Keratinocyte (primary cell): ENCODE results near the gene NMUR2.

Source experiments
- EZH2 ChIP-seq: IDR thresholded peaks from one replicate; pipeline ENCODE4 v1.6.1; 2012; ENCODE audit warnings: inconsistent platforms, mild to moderate bottlenecking, low read length, moderate library complexity
- TF ChIP-seq, protein P1 (sequence below), 3 experiments: IDR thresholded peaks in 1 of 3; conservative IDR thresholded peaks in 1 of 3; optimal IDR thresholded peaks in 1 of 3; 2 replicates in 2 of 3; 3 replicates in 1 of 3; pipeline versions ENCODE3 to v1.5.1; 2011; ENCODE audit warnings: low read length in 3 of 3, mild to moderate bottlenecking in 3 of 3, moderate library complexity in 2 of 3, control low read depth in 1 of 3, inconsistent platforms in 1 of 3; ENCODE audit not compliant: insufficient read depth in 2 of 3; ENCODE audit errors: extremely low read depth in 1 of 3

DNA sequence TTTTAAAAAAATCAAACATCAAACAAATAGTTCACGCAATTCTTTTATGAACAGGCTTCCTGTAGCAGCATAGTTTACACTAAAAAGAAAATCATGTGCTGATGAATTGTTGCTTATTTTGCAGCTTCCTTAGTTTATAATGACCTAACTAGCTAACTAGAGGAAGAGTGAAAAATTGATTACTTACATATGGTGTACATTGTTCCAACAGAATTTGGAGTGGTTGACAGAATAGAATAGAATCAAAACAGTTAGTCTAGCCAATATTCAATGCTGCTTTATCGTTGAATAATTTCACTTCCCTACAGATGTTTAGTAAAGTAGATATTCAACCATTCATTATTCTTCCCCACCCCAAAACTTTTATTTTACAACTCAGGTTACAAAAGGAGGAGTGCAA, 4.2 kb downstream of the NMUR2 start:
- TF ChIP-seq, protein P1, sequence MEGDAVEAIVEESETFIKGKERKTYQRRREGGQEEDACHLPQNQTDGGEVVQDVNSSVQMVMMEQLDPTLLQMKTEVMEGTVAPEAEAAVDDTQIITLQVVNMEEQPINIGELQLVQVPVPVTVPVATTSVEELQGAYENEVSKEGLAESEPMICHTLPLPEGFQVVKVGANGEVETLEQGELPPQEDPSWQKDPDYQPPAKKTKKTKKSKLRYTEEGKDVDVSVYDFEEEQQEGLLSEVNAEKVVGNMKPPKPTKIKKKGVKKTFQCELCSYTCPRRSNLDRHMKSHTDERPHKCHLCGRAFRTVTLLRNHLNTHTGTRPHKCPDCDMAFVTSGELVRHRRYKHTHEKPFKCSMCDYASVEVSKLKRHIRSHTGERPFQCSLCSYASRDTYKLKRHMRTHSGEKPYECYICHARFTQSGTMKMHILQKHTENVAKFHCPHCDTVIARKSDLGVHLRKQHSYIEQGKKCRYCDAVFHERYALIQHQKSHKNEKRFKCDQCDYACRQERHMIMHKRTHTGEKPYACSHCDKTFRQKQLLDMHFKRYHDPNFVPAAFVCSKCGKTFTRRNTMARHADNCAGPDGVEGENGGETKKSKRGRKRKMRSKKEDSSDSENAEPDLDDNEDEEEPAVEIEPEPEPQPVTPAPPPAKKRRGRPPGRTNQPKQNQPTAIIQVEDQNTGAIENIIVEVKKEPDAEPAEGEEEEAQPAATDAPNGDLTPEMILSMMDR (optimal IDR thresholded peaks at IDR 0.05 in 1 of 3, IDR thresholded peaks at IDR 0.05 in 1 of 3, conservative IDR thresholded peaks at IDR 0.05 in 1 of 3; ENCODE audit: extremely low read depth in 1 of 3, insufficient read depth in 2 of 3, low read length in 3 of 3) = no peak
- TF ChIP-seq EZH2 = no peak
